PC-3 (cell line): Measurements from ENCODE around the gene KAT2A. TPM values are rescaled to one million over a fixed set of nuclear protein-coding genes. Genes with fewer than 3 reads are reported as not detected.

Experiments
- ATAC-seq: fragments of 200-7000 bp; cut with Tn5 transposase; 2 replicates; pipeline ENCODE4 v1.9.1; 2020; ENCODE audit warnings: mild to moderate bottlenecking, moderate library complexity
- BruUV-seq: library from RNA; stranded (reverse); fragments of 400-500 nt; replicated peaks from 2 replicates; lab custom pipeline; 2021; lab: Mats Ljungman, UMichigan
- CTCF ChIA-PET: fragments of 300-600 bp; sonication (Branson Sonifier 250); formaldehyde crosslinking; loops from one replicate; lab custom pipeline; 2022; ENCODE audit warnings: antibody characterized with exemption; lab: Charles Lee
- POLR2A ChIA-PET: fragments of 300-600 bp; sonication (Branson Sonifier 250); formaldehyde crosslinking; loops from one replicate; lab custom pipeline; 2022; ENCODE audit warnings: antibody characterized with exemption; ENCODE audit not compliant: unreplicated experiment; lab: Charles Lee
- DNase-seq: peaks from one replicate; pipeline ENCODE4 v3.0.0-alpha.2; 2015
- H2AFZ ChIP-seq: fragments of 300-600 bp; sonication (generic); 2 replicates; pipeline ENCODE4 v1.6.0; 2016; ENCODE audit warnings: antibody characterized with exemption, low read length
- H3F3A ChIP-seq: fragments of 300-600 bp; sonication (generic); one replicate; pipeline ENCODE4 v1.6.0; 2017; ENCODE audit warnings: antibody characterized with exemption, low read length, control low read depth, mild to moderate bottlenecking; ENCODE audit not compliant: unreplicated experiment
- H3K27ac ChIP-seq: fragments of 300-600 bp; sonication (generic); 2 replicates; pipeline ENCODE4 v1.5.1; 2016; ENCODE audit warnings: mild to moderate bottlenecking, low read length
- H3K27me3 ChIP-seq: fragments of 300-600 bp; sonication (generic); 2 replicates; pipeline ENCODE4 v1.6.1; 2016; ENCODE audit warnings: low read length, mixed read lengths
- H3K36me3 ChIP-seq: fragments of 300-600 bp; sonication (generic); 2 replicates; pipeline ENCODE4 v1.6.1; 2016; ENCODE audit warnings: low read depth, mixed run types, low read length, mixed read lengths
- H3K4me1 ChIP-seq: fragments of 300-600 bp; sonication (generic); 2 replicates; pipeline ENCODE4 v1.5.1; 2016; ENCODE audit warnings: low read length; ENCODE audit not compliant: insufficient read depth
- H3K4me2 ChIP-seq: fragments of 300-600 bp; sonication (generic); 2 replicates; pipeline ENCODE4 v1.6.0; 2016; ENCODE audit warnings: low read length
- H3K4me3 ChIP-seq: fragments of 300-600 bp; sonication (generic); 2 replicates; pipeline ENCODE4 v1.5.1; 2016; ENCODE audit warnings: mild to moderate bottlenecking, low read length, mixed read lengths
- H3K79me2 ChIP-seq: fragments of 300-600 bp; sonication (generic); 2 replicates; pipeline ENCODE4 v1.6.1; 2017; ENCODE audit warnings: low read length, mixed read lengths
- H3K9ac ChIP-seq: fragments of 300-600 bp; sonication (generic); 2 replicates; pipeline ENCODE4 v1.6.0; 2016; ENCODE audit warnings: mild to moderate bottlenecking, low read length
- H3K9me2 ChIP-seq: fragments of 300-600 bp; sonication (generic); replicated peaks from 2 replicates; pipeline ENCODE4 v1.6.1; 2016; ENCODE audit warnings: mixed run types, low read length, mixed read lengths
- H3K9me3 ChIP-seq: fragments of 300-600 bp; sonication (generic); 2 replicates; pipeline ENCODE4 v1.6.1; 2016; ENCODE audit warnings: low read length, mixed read lengths
- H4K20me1 ChIP-seq: fragments of 300-600 bp; sonication (generic); 2 replicates; pipeline ENCODE4 v1.6.1; 2016; ENCODE audit warnings: low read length, mixed read lengths
- EZH2 ChIP-seq: fragments of 300-600 bp; sonication (generic); IDR thresholded peaks from one replicate; pipeline ENCODE4 v1.6.1; 2017; ENCODE audit warnings: antibody characterized with exemption, mild to moderate bottlenecking, low read length; ENCODE audit not compliant: unreplicated experiment
- EZH2phosphoT487 ChIP-seq: fragments of 300-600 bp; sonication (generic); IDR thresholded peaks from 2 replicates; pipeline ENCODE4 v1.6.1; 2018; ENCODE audit warnings: mild to moderate bottlenecking, antibody characterized with exemption, low read length, borderline replicate concordance
- intact Hi-C: fragments of 100-400 bp; cut with micrococcal nuclease; formaldehyde crosslinking; loops from 2 replicates; pipeline ENCODE4 v1.9.0; 2023
- total RNA-seq: library from RNA; depleted of rRNA; stranded (reverse); fragments of >200 nt; gene quantifications from 2 replicates; pipeline ENCODE4 v1.2.3, GENCODE V29; 2014
- TF ChIP-seq, protein P1 (sequence below): fragments of 300-600 bp; sonication (generic); conservative IDR thresholded peaks from 2 replicates; pipeline ENCODE4 v1.5.1; 2017; ENCODE audit warnings: antibody characterized with exemption, low read depth, mild to moderate bottlenecking, low read length

KAT2A gene
- total RNA-seq, 1 experiment from 2014 or later, result not detected

DNA sequence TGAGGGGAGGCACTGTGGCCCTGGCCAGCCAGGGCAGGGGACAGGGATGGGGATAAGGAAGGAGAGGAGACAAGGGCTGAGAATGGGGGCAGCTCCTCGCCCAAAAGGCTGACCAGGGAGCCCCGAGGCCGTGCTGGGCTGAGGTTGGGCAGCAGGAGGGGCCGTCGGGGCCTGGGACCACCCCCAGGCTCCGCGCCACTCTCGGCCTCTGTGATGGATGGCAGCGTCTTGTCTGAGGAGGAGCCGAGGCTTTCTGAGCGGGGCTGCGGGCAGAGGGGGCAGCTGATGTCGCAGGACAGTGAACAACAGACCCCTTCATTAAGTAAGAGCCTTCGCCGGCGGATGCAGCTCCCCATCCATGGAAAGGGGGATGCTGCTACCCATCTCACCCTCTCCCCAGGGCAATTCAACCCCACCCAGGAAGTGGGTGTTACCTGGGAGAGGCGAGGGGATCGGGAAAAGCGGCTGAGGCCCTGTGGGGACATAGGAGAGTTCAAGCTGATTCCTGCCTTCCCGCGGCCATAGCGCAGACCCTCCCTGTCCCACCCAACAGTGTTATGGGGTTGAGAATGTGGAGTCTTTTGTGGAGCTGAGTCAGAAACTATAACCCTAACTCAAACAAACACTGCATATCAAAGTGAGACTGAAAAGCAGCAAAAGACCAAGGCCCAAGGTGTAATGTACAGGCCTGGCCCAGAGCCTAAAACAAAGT lies 42.7 kb upstream of the KAT2A start:
- H2AFZ ChIP-seq, result no peak overlapping the region
- POLR2A ChIA-PET, result no interaction called here
- ATAC-seq, result no peak

DNA sequence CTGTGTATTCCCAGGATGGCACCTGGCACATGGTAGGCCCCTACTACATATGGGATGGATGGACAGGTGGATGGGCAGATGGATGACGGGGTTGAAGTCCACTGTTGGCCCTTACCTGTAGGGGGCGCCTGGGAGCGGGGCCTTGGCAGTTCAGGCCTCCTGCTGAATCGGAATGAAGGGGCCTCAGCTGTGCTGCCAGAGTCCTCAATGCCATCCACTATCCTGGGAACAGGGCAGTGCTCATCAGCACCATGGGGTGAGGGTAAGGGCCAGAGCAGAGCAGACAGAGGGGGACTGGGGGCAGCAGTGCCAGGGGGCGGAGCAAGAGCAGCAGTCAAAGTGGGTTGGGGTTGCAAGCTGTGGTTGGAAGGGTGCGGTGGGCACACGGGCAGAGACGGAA lies 41.9 kb upstream of the KAT2A start:
- ATAC-seq, result no peak

More for the DNA sequence above, 42.7 kb upstream of the KAT2A start:
- Histone ChIP-seq H3K9me3 (no peaks in the 10 kb centered on the region), H3K9ac (no peak overlapping the region), H4K20me1 (no peaks in the 10 kb centered on the region), H3K4me1 (no peaks in the 10 kb centered on the region), H3K27me3 (no peaks in the 10 kb centered on the region), H3K4me2 (no peak overlapping the region), H3K36me3 (no peaks in the 10 kb centered on the region), H3K27ac (no peak overlapping the region), H3K9me2 (no peaks in the 10 kb centered on the region), H3K79me2 (no peaks in the 10 kb centered on the region), H3K4me3 (no peak overlapping the region), H3F3A (no peaks in the 10 kb centered on the region)
- TF ChIP-seq, protein P1, sequence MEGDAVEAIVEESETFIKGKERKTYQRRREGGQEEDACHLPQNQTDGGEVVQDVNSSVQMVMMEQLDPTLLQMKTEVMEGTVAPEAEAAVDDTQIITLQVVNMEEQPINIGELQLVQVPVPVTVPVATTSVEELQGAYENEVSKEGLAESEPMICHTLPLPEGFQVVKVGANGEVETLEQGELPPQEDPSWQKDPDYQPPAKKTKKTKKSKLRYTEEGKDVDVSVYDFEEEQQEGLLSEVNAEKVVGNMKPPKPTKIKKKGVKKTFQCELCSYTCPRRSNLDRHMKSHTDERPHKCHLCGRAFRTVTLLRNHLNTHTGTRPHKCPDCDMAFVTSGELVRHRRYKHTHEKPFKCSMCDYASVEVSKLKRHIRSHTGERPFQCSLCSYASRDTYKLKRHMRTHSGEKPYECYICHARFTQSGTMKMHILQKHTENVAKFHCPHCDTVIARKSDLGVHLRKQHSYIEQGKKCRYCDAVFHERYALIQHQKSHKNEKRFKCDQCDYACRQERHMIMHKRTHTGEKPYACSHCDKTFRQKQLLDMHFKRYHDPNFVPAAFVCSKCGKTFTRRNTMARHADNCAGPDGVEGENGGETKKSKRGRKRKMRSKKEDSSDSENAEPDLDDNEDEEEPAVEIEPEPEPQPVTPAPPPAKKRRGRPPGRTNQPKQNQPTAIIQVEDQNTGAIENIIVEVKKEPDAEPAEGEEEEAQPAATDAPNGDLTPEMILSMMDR, result no peak
- TF ChIP-seq EZH2 (no peak), EZH2phosphoT487 (no peak)
- intact Hi-C loops, result no loop called here
- no peak for DNase-seq
- CTCF ChIA-PET, result no interaction called here
- no TSS peak for BruUV-seq

DNA sequence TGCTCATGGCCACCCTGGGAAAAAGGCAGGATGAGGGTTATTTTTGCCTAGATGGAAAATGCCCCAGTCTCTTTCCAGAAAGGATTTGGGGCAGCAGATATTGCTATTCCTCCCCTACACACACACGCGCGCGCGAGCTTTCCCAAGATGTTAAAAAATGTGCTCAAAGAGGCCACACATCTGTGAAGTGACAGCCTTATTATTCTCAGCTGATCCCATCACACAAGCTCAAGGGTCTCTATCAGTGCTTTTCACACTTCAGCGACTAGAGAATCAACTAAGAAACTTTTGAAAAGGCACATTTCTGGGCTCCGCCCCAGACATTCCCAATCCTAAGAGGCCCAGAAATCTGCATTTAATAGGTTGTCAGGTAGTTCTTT lies 39.4 kb upstream of the KAT2A start:
- no peaks in the 10 kb centered on the region for H3K27me3 ChIP-seq
- no peak for DNase-seq
- no peaks in the 10 kb centered on the region for H3K9me2 ChIP-seq
- TF ChIP-seq EZH2phosphoT487, result no peak
- TF ChIP-seq, protein P1, result no peak
- no peak for TF ChIP-seq EZH2
- intact Hi-C loops, result no loop called here
- BruUV-seq, result no TSS peak
- H3K9me3 ChIP-seq, result no peaks in the 10 kb centered on the region
- no peak overlapping the region for H3K27ac ChIP-seq
- ChIA-PET CTCF (no interaction called here), POLR2A (no interaction called here)
- H3K4me1 ChIP-seq, result no peaks in the 10 kb centered on the region
- no peak overlapping the region for H3K4me2 ChIP-seq
- H3K9ac ChIP-seq, result no peak overlapping the region
- H4K20me1 ChIP-seq, result no peaks in the 10 kb centered on the region
- H3K79me2 ChIP-seq, result no peaks in the 10 kb centered on the region
- H3K36me3 ChIP-seq, result no peaks in the 10 kb centered on the region
- no peak overlapping the region for H2AFZ ChIP-seq
- no peak overlapping the region for H3K4me3 ChIP-seq
- ATAC-seq, result no peak
- H3F3A ChIP-seq, result no peaks in the 10 kb centered on the region

More for the DNA sequence above, 41.9 kb upstream of the KAT2A start:
- Histone ChIP-seq H3K27ac (no peak overlapping the region), H3K27me3 (no peaks in the 10 kb centered on the region), H4K20me1 (no peaks in the 10 kb centered on the region), H3K9me3 (no peaks in the 10 kb centered on the region), H3K36me3 (no peaks in the 10 kb centered on the region), H2AFZ (no peak overlapping the region), H3K9me2 (no peaks in the 10 kb centered on the region), H3K9ac (no peak overlapping the region), H3K4me2 (no peak overlapping the region), H3K4me1 (no peaks in the 10 kb centered on the region), H3F3A (no peaks in the 10 kb centered on the region), H3K4me3 (no peak overlapping the region), H3K79me2 (no peaks in the 10 kb centered on the region)
- BruUV-seq, result no TSS peak
- intact Hi-C loops, result no loop called here
- TF ChIP-seq EZH2, result no peak
- TF ChIP-seq, protein P1, result no peak
- no peak for TF ChIP-seq EZH2phosphoT487
- ChIA-PET CTCF (no interaction called here), POLR2A (no interaction called here)
- no peak for DNase-seq
